ENCODE results near the gene LRRC45.
"Not testable (repeated sequence)": the region's sequence is repeated elsewhere in the genome, so short reads cannot be mapped to it uniquely, and the experiment has no call there.

LRRC45 gene

GRCh38 chr17:82037889-82038195 is 14.7 kb downstream of the LRRC45 start:
- H3K4me3 ChIP-seq (ENCODE audit: low read depth, low read length) = peak overlapping the region; percentile 70
- no peak for TF ChIP-seq CTCF (IDR thresholded peaks at IDR 0.05; ENCODE audit: low read depth, low read length)

GRCh38 chr17:82038796-82039409 is 15.8 kb downstream of the LRRC45 start:
- not testable (repeated sequence) for H3K4me3 ChIP-seq (ENCODE audit: low read depth, low read length)

GRCh38 chr17:82039695-82040299 is 16.7 kb downstream of the LRRC45 start:
- H3K4me3 ChIP-seq (ENCODE audit: low read depth, low read length) = no peak overlapping the region
- TF ChIP-seq CTCF (IDR thresholded peaks at IDR 0.05; ENCODE audit: low read depth, low read length) = no peak

GRCh38 chr17:82041144-82041814 is 18.2 kb downstream of the LRRC45 start:
- TF ChIP-seq CTCF (IDR thresholded peaks at IDR 0.05; ENCODE audit: low read depth, low read length) = no peak
- no peak overlapping the region for H3K4me3 ChIP-seq (ENCODE audit: low read depth, low read length)

- H3K4me3 ChIP-seq (ENCODE audit: low read depth, low read length) = no peak overlapping the region
- TF ChIP-seq CTCF (IDR thresholded peaks at IDR 0.05; ENCODE audit: low read depth, low read length) = no peak
Measured at GRCh38 chr17:82042649-82043048, 19.5 kb downstream of the LRRC45 start.

- no peak for TF ChIP-seq CTCF (IDR thresholded peaks at IDR 0.05; ENCODE audit: low read depth, low read length)
Measured at GRCh38 chr17:82043507-82043906, 20.4 kb downstream of the LRRC45 start.

GRCh38 chr17:82045936-82046484 is 22.9 kb downstream of the LRRC45 start:
- no peak overlapping the region for H3K4me3 ChIP-seq (ENCODE audit: low read depth, low read length)
- no peak for TF ChIP-seq CTCF (IDR thresholded peaks at IDR 0.05; ENCODE audit: low read depth, low read length)

More at GRCh38 chr17:82043507-82043906, 20.4 kb downstream of the LRRC45 start:
- H3K4me3 ChIP-seq (ENCODE audit: low read depth, low read length) = no peak overlapping the region

Data from WI38 (cell line).